ENCODE measurements around the gene HBD. TPM values are rescaled to one million over a fixed set of nuclear protein-coding genes. Genes with fewer than 3 reads are reported as not detected.
A peak's percentile ranks its signal among the peaks of the same experiment; 100 is the strongest.
"Not testable (repeated sequence)": the region's sequence is repeated elsewhere in the genome, so short reads cannot be mapped to it uniquely, and the experiment has no call there.

The HBD gene
- total and polyA plus RNA-seq, 9 of the 15 experiments (the other 6 are each of a cell fraction or from before 2014, with no cell fraction given) = 11.8 to 169 (median 36.0) TPM

GRCh38 chr11:5254646-5255413, 20.5 kb upstream of the HBD start, which contains the start of gene HBG2 (continued):
- TF ChIP-seq MYBL2 (IDR thresholded peaks at IDR 0.05; ENCODE audit: low read depth) (peak; percentile 56; the same call in 1 of the 2 replicates), MTA3 (IDR thresholded peaks at IDR 0.05; ENCODE audit: borderline replicate concordance) (peak; percentile 34; the same call in 1 of the 2 replicates), ARNT (IDR thresholded peaks at IDR 0.05) (0 out of 4 replicates have a peak, but pooled peaks of 1 of the 2 experiments have one; percentile 73)
- TF ChIP-seq MYBL2 (CRISPR knock-in tag; IDR thresholded peaks at IDR 0.05; ENCODE audit: borderline replicate concordance) = not testable (repeated sequence)
- TF ChIP-seq, protein P1, sequence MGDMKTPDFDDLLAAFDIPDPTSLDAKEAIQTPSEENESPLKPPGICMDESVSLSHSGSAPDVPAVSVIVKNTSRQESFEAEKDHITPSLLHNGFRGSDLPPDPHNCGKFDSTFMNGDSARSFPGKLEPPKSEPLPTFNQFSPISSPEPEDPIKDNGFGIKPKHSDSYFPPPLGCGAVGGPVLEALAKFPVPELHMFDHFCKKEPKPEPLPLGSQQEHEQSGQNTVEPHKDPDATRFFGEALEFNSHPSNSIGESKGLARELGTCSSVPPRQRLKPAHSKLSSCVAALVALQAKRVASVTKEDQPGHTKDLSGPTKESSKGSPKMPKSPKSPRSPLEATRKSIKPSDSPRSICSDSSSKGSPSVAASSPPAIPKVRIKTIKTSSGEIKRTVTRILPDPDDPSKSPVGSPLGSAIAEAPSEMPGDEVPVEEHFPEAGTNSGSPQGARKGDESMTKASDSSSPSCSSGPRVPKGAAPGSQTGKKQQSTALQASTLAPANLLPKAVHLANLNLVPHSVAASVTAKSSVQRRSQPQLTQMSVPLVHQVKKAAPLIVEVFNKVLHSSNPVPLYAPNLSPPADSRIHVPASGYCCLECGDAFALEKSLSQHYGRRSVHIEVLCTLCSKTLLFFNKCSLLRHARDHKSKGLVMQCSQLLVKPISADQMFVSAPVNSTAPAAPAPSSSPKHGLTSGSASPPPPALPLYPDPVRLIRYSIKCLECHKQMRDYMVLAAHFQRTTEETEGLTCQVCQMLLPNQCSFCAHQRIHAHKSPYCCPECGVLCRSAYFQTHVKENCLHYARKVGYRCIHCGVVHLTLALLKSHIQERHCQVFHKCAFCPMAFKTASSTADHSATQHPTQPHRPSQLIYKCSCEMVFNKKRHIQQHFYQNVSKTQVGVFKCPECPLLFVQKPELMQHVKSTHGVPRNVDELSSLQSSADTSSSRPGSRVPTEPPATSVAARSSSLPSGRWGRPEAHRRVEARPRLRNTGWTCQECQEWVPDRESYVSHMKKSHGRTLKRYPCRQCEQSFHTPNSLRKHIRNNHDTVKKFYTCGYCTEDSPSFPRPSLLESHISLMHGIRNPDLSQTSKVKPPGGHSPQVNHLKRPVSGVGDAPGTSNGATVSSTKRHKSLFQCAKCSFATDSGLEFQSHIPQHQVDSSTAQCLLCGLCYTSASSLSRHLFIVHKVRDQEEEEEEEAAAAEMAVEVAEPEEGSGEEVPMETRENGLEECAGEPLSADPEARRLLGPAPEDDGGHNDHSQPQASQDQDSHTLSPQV (IDR thresholded peaks at IDR 0.05) = peak; percentile 50; the same call in 1 of the 2 replicates

All from K562 (cell line).